Endothelial cell of umbilical vein (primary cell): ENCODE data around the gene AREG. TPM values are rescaled to one million over a fixed set of nuclear protein-coding genes. Genes with fewer than 3 reads are reported as not detected.

Experiments used
- BruUV-seq: library from RNA; stranded (reverse); fragments of 400-500 nt; replicated peaks from 2 replicates; lab custom pipeline; 2021; lab: Mats Ljungman, UMichigan
- CTCF ChIA-PET: fragments of 300-600, 350-600 bp; sonication (Branson Sonifier 250); formaldehyde crosslinking; loops from one replicate; lab custom pipeline; 2021; ENCODE audit warnings: antibody characterized with exemption, inconsistent platforms; lab: Charles Lee
- POLR2A ChIA-PET: fragments of 300-600, 350-600 bp; sonication (Branson Sonifier 250); formaldehyde crosslinking; loops from one replicate; lab custom pipeline; 2021; ENCODE audit warnings: antibody characterized with exemption, inconsistent platforms; lab: Charles Lee
- DNase-seq: peaks from one replicate; pipeline ENCODE4 v3.0.0-alpha.2; 2011; ENCODE audit warnings: low read depth, low spot score
- FAIRE-seq: peaks from 2 replicates; lab custom pipeline; 2011; peaks lifted over from hg19 to GRCh38; lab: Jason Lieb, UNC
- H2AFZ ChIP-seq: 2 replicates; pipeline ENCODE4 v1.6.0; 2012; ENCODE audit warnings: low read depth, low read length, control low read depth, inconsistent platforms
- H3K27ac ChIP-seq: 2 replicates; pipeline ENCODE4 v1.5.1; 2011; ENCODE audit warnings: low read depth, mild to moderate bottlenecking, control low read depth, low read length, moderate library complexity; ENCODE audit not compliant: insufficient read depth
- H3K27me3 ChIP-seq, 2 experiments: 2 replicates each; pipeline versions ENCODE4 v1.6.0 to v1.6.1; 2011; ENCODE audit warnings: low read length in 2 of 2, mixed read lengths in 1 of 2; ENCODE audit not compliant: control insufficient read depth in 2 of 2, insufficient read depth in 2 of 2
- H3K36me3 ChIP-seq, 2 experiments: 2 replicates in 1 of 2; 3 replicates in 1 of 2; pipeline ENCODE4 v1.5.1; 2011; ENCODE audit warnings: low read length in 2 of 2, mild to moderate bottlenecking in 1 of 2, moderate library complexity in 1 of 2; ENCODE audit not compliant: control insufficient read depth in 2 of 2, insufficient read depth in 2 of 2; ENCODE audit errors: extremely low read depth in 1 of 2
- H3K4me1 ChIP-seq: 3 replicates; pipeline ENCODE4 v1.5.1; 2011; ENCODE audit warnings: mild to moderate bottlenecking, low read length; ENCODE audit not compliant: control insufficient read depth, insufficient read depth; ENCODE audit errors: extremely low read depth
- H3K4me2 ChIP-seq: 2 replicates; pipeline ENCODE4 v1.6.1; 2011; ENCODE audit warnings: low read length, control low read depth, mixed read lengths; ENCODE audit not compliant: insufficient read depth
- H3K4me3 ChIP-seq, 3 experiments: fragments of 200-600 bp in 1 of 3; sonication (generic), shearing (Covaris generic) in 1 of 3; replicated peaks in 1 of 3; 2 replicates each; pipeline ENCODE4 v1.5.1; 2011 to 2016; ENCODE audit warnings: control low read depth in 3 of 3, low read length in 3 of 3, mild to moderate bottlenecking in 2 of 3, inconsistent platforms in 1 of 3, low read depth in 1 of 3, moderate library complexity in 1 of 3; ENCODE audit not compliant: insufficient read depth in 1 of 3
- H3K79me2 ChIP-seq: 2 replicates; pipeline ENCODE4 v1.6.0; 2012; ENCODE audit warnings: low read length, inconsistent platforms; ENCODE audit not compliant: control insufficient read depth, insufficient read depth
- H3K9ac ChIP-seq: replicated peaks from 2 replicates; pipeline ENCODE3; 2011; ENCODE audit warnings: low read length, control low read depth; ENCODE audit not compliant: insufficient read depth; ENCODE audit errors: extremely low read depth
- H3K9me1 ChIP-seq: replicated peaks from 3 replicates; pipeline ENCODE4 v1.6.0; 2011; ENCODE audit warnings: mild to moderate bottlenecking, low read length; ENCODE audit not compliant: control insufficient read depth, insufficient read depth; ENCODE audit errors: extremely low read depth
- H3K9me3 ChIP-seq: replicated peaks from 2 replicates; pipeline ENCODE4 v1.5.1; 2012; ENCODE audit warnings: low read length, inconsistent platforms; ENCODE audit not compliant: control insufficient read depth, insufficient read depth
- H4K20me1 ChIP-seq: replicated peaks from 2 replicates; pipeline ENCODE3; 2011; ENCODE audit warnings: mild to moderate bottlenecking, low read length; ENCODE audit not compliant: control insufficient read depth, insufficient read depth; ENCODE audit errors: extremely low read depth
- CTCF ChIP-seq, 2 donors: IDR thresholded peaks; 1 replicate in 1 of 2; 2 replicates in 1 of 2; pipeline ENCODE4 v1.5.1; 2011; ENCODE audit warnings: low read length in 2 of 2, mild to moderate bottlenecking in 2 of 2, moderate library complexity in 2 of 2, control low read depth in 1 of 2, inconsistent platforms in 1 of 2, low read depth in 1 of 2; ENCODE audit not compliant: insufficient read depth in 1 of 2; ENCODE audit errors: extremely low read depth in 1 of 2
- EZH2 ChIP-seq: IDR thresholded peaks from 2 replicates; pipeline ENCODE4 v1.6.1; 2012; ENCODE audit warnings: borderline replicate concordance, low read depth, mild to moderate bottlenecking, moderate library complexity, low read length, inconsistent platforms; ENCODE audit not compliant: severe bottlenecking
- FOS ChIP-seq: IDR thresholded peaks from 2 replicates; pipeline ENCODE4 v1.6.1; 2011; ENCODE audit warnings: mild to moderate bottlenecking, low read length, moderate library complexity, borderline replicate concordance; ENCODE audit not compliant: insufficient read depth
- GATA2 ChIP-seq: IDR thresholded peaks from 2 replicates; pipeline ENCODE4 v1.7.0; 2011; ENCODE audit warnings: low read depth, mild to moderate bottlenecking, moderate library complexity, mixed read lengths, low read length; ENCODE audit not compliant: insufficient read length, insufficient read depth
- JUN ChIP-seq: IDR thresholded peaks from 2 replicates; pipeline ENCODE4 v1.6.1; 2011; ENCODE audit warnings: borderline replicate concordance, low read depth; ENCODE audit not compliant: insufficient read length, insufficient read depth
- MAX ChIP-seq: IDR thresholded peaks from 2 replicates; pipeline ENCODE4 v1.6.1; 2011; ENCODE audit not compliant: insufficient read depth, insufficient read length
- MYC ChIP-seq: IDR thresholded peaks from one replicate; pipeline ENCODE4 v1.6.1; 2011; ENCODE audit warnings: mild to moderate bottlenecking, low read depth, low read length
- POLR2A ChIP-seq: IDR thresholded peaks from 2 replicates; pipeline ENCODE4 v1.6.1; 2012; ENCODE audit warnings: low read depth, mild to moderate bottlenecking, control low read depth, low read length
- POLR2AphosphoS5 ChIP-seq: IDR thresholded peaks from 2 replicates; pipeline ENCODE4 v1.6.1; 2012; ENCODE audit warnings: low read depth, mild to moderate bottlenecking, control low read depth, low read length, moderate library complexity; ENCODE audit not compliant: insufficient read depth
- dilution Hi-C: fragments of 300-500 bp; cut with MboI; formaldehyde crosslinking; loops from one replicate; pipeline ENCODE4 v1.15.0; 2019; ENCODE audit warnings: low sequenced_read_pairs; ENCODE audit not compliant: extremely low pct_ligation_motif_present
- intact Hi-C: fragments of 100-400 bp; cut with micrococcal nuclease; formaldehyde crosslinking; loops from one replicate; pipeline ENCODE4 v1.10.0; 2022
- polyA plus RNA-seq, 4 experiments: library from polyadenylated mRNA; depleted of rRNA in 3 of 4; stranded (reverse) in 3 of 4; unstranded in 1 of 4; fragments of >200 nt; gene quantifications; 2 replicates each; pipeline versions ENCODE4 v1.2.1 to v1.2.3, GENCODE V29; 2011 to 2012; ENCODE audit warnings: missing spikeins in 1 of 4
- total RNA-seq: library from RNA; stranded (reverse); gene quantifications from 2 replicates; pipeline ENCODE4 v1.2.3, GENCODE V29; 2021

Gene AREG
- total and polyA plus RNA-seq, 2 donors (not counting 3 experiments of a cell fraction or from before 2014, with no cell fraction given): 0.17 to 0.55 TPM

- no TSS peak for BruUV-seq
- no peak for FAIRE-seq
Measured at GRCh38 chr4:74441744-74442143, 3.2 kb upstream of the AREG start.

More at GRCh38 chr4:74441744-74442143, 3.2 kb upstream of the AREG start:
- H3K4me1 ChIP-seq: peaks cover 3% of the 10 kb centered on the region
- no peaks in the 10 kb centered on the region for H3K79me2 ChIP-seq
- ChIA-PET POLR2A (no interaction called here), CTCF (interaction anchor here (0.8 to 1.4 kb wide), 2 partner anchors 9 to 90 kb away, joined by 3 to 4 read pairs; no protein-coding TSS in a partner anchor)
- H3K9ac ChIP-seq: no peak overlapping the region
- no peak overlapping the region for H3K4me2 ChIP-seq
- no peak overlapping the region for H3K27ac ChIP-seq
- no peaks in the 10 kb centered on the region for H3K9me3 ChIP-seq
- no peaks in the 10 kb centered on the region for H3K36me3 ChIP-seq
- intact Hi-C loops (no loop called here), dilution Hi-C loops (no loop called here)
- no peak overlapping the region for H3K4me3 ChIP-seq
- H2AFZ ChIP-seq: no peak overlapping the region
- H3K27me3 ChIP-seq: no peaks in the 10 kb centered on the region
- TF ChIP-seq FOS (no peak), CTCF (IDR thresholded peaks at IDR 0.05; ENCODE audit: extremely low read depth in 1 of 2, insufficient read depth in 1 of 2, low read depth in 1 of 2, low read length in 2 of 2) (no peak), POLR2AphosphoS5 (no peak), EZH2 (no peak), GATA2 (no peak), POLR2A (no peak), MYC (no peak), MAX (no peak), JUN (no peak)
- H3K9me1 ChIP-seq: no peaks in the 10 kb centered on the region
- no peak for DNase-seq
- H4K20me1 ChIP-seq: no peaks in the 10 kb centered on the region
